Measurements from ENCODE around the gene DUSP10. TPM values are rescaled to one million over a fixed set of nuclear protein-coding genes. Genes with fewer than 3 reads are reported as not detected.
A peak's percentile ranks its signal among the peaks of the same experiment; 100 is the strongest.

The DUSP10 gene
- total and polyA plus RNA-seq, 12 donors: 1.8 to 9.7 (median 3.8) TPM

DNA sequence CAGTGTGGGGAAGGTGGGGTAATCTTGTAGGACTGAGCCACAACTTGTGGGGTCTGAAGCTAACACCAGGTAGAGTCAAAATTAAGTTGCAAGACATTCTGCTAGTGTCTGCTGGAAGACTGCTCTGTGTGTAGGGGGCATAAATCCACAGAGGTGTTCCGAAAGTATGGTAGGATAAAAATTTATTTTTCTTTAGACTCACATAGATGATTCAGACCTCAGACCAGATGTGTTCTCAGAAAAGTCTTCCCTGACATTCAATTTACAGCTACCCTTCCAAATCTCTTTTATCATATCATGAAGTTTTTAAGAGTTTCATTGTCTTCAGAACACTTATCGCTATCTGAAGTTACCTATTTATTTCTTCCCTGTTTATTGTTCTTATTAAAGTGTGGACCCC is 21.3 kb downstream of the DUSP10 start:
- DNase-seq (no peak), ATAC-seq (no peak)
- no peaks in the 10 kb centered on the region for H3K36me3 ChIP-seq
- intact Hi-C loops (cut with DNase I): no loop called here
- peaks cover 0 to 12% (median 0%) of the 10 kb centered on the region in 11 donors for H3K9me3 ChIP-seq
- H3K4me1 ChIP-seq: peaks cover 0 to 86% (median 31%) of the 10 kb centered on the region in 9 donors
- no peak overlapping the region for H3K27ac ChIP-seq
- no peak overlapping the region for H3K4me3 ChIP-seq
- no peaks in the 10 kb centered on the region for H3K27me3 ChIP-seq
- 76 to 79% methylated on average over 2 of the region's 2 CpGs for WGBS, 2 donors
- no peak for TF ChIP-seq CTCF (IDR thresholded peaks at IDR 0.05)

- no peak for TF ChIP-seq CTCF (IDR thresholded peaks at IDR 0.05)
- intact Hi-C loops (cut with DNase I): no loop called here
- Histone ChIP-seq H3K4me3 (no peak overlapping the region), H3K27ac (no peak overlapping the region), H3K27me3 (no peaks in the 10 kb centered on the region), H3K36me3 (no peaks in the 10 kb centered on the region), H3K9me3 (peaks cover 0 to 12% (median 0%) of the 10 kb centered on the region in 11 donors), H3K4me1 (peaks cover 0 to 86% (median 26%) of the 10 kb centered on the region in 9 donors)
- no peak for DNase-seq
- 94 to 96% methylated on average over 2 of the region's 2 CpGs for WGBS, 2 donors
- no peak for ATAC-seq
Observed at GRCh38 chr1:221719987-221720386, 21.9 kb downstream of the DUSP10 start.

- Histone ChIP-seq H3K9me3 (peaks cover 0 to 12% (median 0%) of the 10 kb centered on the region in 11 donors), H3K27me3 (no peaks in the 10 kb centered on the region), H3K4me1 (peaks cover 0 to 86% (median 25%) of the 10 kb centered on the region in 9 donors), H3K36me3 (no peaks in the 10 kb centered on the region), H3K4me3 (no peak overlapping the region), H3K27ac (peak overlapping the region in 1 of 10 donors; percentile 52)
- TF ChIP-seq CTCF (IDR thresholded peaks at IDR 0.05): no peak
- intact Hi-C loops (cut with DNase I): no loop called here
- DNase-seq (no peak), ATAC-seq (peak in 1 of 8 donors; percentile 21)
- 87 to 100% methylated on average over 1 of the region's 1 CpG for WGBS, 2 donors
Observed at GRCh38 chr1:221719278-221719597, 22.7 kb downstream of the DUSP10 start.

DNA sequence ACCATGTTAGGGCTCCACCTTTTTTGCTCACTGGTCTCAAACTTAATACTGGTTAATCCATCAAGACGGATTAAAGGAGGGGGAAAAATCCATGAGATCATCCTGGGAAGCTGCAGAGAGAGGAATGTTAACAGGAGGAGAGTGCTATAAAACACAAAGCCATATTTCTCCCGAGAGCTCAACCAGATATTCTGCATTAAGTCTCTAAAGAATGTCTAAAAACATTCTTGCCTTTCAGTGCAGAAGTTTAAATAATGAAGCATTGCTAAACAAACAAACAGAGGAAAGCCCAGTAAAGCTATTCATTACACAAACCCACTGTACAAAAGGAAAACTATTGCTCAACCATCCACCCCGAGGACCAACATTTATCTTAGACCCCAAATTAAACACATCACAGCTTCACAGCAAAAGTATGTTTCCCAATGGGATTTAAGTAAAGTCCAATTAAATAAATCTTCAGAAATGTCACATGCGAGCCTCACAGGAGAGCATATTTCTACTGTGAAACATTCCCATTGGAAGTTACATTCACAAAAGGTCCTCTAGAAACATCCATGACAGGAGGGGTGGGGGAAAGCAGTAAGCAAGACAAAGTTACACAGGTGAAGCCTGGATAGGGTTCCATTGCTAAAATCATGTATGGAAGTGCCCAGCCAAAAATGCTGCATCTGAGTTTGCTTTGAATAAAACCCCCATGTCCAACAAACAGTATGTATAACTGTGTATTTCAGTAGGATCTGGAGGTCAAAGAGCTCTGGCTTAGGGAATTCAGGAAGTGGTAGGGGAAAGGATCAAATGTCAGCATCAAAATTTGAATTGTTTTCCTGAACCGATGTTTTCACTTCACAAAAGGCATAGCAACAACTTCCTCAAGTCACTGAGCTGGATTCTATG is 23.3 kb downstream of the DUSP10 start:
- ATAC-seq (peak in 2 of 8 donors; percentile 27 to 30), DNase-seq (no peak)
- intact Hi-C loops (cut with DNase I): no loop called here
- Histone ChIP-seq H3K4me1 (peaks cover 0 to 88% (median 25%) of the 10 kb centered on the region in 9 donors), H3K27ac (peak overlapping the region in 1 of 10 donors; percentile 52), H3K9me3 (peaks cover 0 to 8% (median 0%) of the 10 kb centered on the region in 11 donors), H3K36me3 (no peaks in the 10 kb centered on the region), H3K27me3 (no peaks in the 10 kb centered on the region), H3K4me3 (no peak overlapping the region)
- 60 to 63% methylated on average over 5 of the region's 5 CpGs for WGBS, 2 donors
- no peak for TF ChIP-seq CTCF (IDR thresholded peaks at IDR 0.05)

Data from heart right ventricle (tissue), 16 donors.